Measurements from ENCODE around the gene VPREB3. TPM values are rescaled to one million over a fixed set of nuclear protein-coding genes. Genes with fewer than 3 reads are reported as not detected.

VPREB3 gene
- total and polyA plus RNA-seq, 2 of the 8 experiments (the other 6 are each of a cell fraction or from before 2014, with no cell fraction given), result 0.52 to 4.6 TPM

DNA sequence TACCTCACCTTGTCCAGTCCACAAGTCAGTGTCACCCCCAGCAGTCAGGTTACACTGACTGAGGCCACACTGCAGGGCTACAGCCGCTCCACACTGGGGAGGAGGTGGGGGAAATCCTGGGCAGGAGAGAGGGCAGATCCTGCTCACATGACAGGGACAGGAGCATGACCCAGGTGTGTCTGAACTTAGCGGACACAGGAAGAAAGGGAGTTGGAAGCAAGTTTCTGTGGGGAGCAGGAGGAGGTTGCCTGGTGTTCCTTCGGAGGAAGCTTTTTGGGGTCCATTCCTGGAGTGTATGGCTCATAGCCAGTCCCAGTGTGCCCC lies 24.3 kb upstream of the VPREB3 start (continued):
- TF ChIP-seq CEBPB (IDR thresholded peaks at IDR 0.05; ENCODE audit: low read depth, low read length) (no peak), ZNF274 (IDR thresholded peaks at IDR 0.05; ENCODE audit: borderline replicate concordance, extremely low read depth, low read length) (no peak), BRCA1 (IDR thresholded peaks at IDR 0.05; ENCODE audit: low read depth, low read length) (no peak), SIRT6 (IDR thresholded peaks at IDR 0.05; ENCODE audit: low read length) (no peak)
